Activated T-helper 1 cell treated with anti-CD3 and anti-CD28 coated beads, Interleukin-12 subunit alpha, Interleukin-12 subunit beta, Interleukin-2, Interleukin-4 antibody, amounts not matched to agents 30 ng/mL and 10 ng/mL and 1 ng/mL, durations not matched to agents 14 hours and 24 hours and 36 hours (primary cell): ENCODE measurements around the gene NSMCE1. TPM values are rescaled to one million over a fixed set of nuclear protein-coding genes. Genes with fewer than 3 reads are reported as not detected.

ENCODE experiments used
- DNase-seq: peaks from one replicate; pipeline ENCODE4 v3.0.0; 2021; ENCODE audit warnings: low spot score
- H3K27ac Mint-ChIP-seq: one replicate; pipeline ENCODE4 v1.8.0; 2021; ENCODE audit warnings: mild to moderate bottlenecking, mixed read lengths
- H3K27me3 Mint-ChIP-seq: one replicate; pipeline ENCODE4 v1.8.0; 2022; ENCODE audit warnings: mild to moderate bottlenecking, moderate library complexity, mixed read lengths; ENCODE audit not compliant: insufficient read depth
- H3K36me3 Mint-ChIP-seq: one replicate; pipeline ENCODE4 v1.8.0; 2021; ENCODE audit warnings: low read depth, mixed read lengths
- H3K4me1 Mint-ChIP-seq: one replicate; pipeline ENCODE4 v1.8.0; 2021; ENCODE audit warnings: low read depth, mixed read lengths
- H3K4me3 Mint-ChIP-seq: one replicate; pipeline ENCODE4 v1.8.0; 2021; ENCODE audit warnings: mild to moderate bottlenecking, moderate library complexity, mixed read lengths
- H3K9me3 Mint-ChIP-seq: one replicate; pipeline ENCODE4 v1.8.0; 2021; ENCODE audit warnings: mixed read lengths
- intact Hi-C: fragments of 100-400 bp; cut with micrococcal nuclease; formaldehyde crosslinking; loops from one replicate; pipeline ENCODE4 v1.15.1; 2024
- total RNA-seq: library from RNA; stranded (reverse); gene quantifications from 2 replicates; pipeline ENCODE4 v1.2.3, GENCODE V29; 2022

Gene NSMCE1
- total RNA-seq, 1 donor from 2014 or later, result 134 TPM

DNA sequence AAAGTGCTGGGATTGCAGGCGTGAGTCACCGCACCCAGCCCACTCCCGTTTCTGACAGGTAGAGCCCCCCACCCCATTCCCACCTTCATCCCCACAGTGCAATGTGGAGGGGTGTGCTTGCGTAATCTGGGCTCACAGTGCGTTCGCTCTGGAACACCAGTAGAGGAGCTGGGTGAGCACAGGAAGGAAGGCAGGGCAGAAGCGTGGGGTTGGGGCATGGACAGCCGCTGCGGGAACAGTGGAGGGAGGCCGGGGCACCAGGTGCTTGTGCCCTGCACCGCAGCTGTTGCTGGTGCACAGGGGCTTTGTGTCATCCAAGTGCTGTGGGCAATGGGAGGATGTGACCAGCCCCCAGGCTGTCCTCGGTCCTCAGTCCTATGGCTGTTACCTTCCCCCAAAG is 40.5 kb downstream of the NSMCE1 start:
- Mint-ChIP-seq H3K36me3 (peaks cover 35% of the 10 kb centered on the region), H3K9me3 (no peaks in the 10 kb centered on the region), H3K27ac (no peak overlapping the region), H3K27me3 (no peaks in the 10 kb centered on the region), H3K4me3 (no peak overlapping the region), H3K4me1 (peaks cover 37% of the 10 kb centered on the region)
- intact Hi-C loops, result no loop called here
- DNase-seq, result no peak

DNA sequence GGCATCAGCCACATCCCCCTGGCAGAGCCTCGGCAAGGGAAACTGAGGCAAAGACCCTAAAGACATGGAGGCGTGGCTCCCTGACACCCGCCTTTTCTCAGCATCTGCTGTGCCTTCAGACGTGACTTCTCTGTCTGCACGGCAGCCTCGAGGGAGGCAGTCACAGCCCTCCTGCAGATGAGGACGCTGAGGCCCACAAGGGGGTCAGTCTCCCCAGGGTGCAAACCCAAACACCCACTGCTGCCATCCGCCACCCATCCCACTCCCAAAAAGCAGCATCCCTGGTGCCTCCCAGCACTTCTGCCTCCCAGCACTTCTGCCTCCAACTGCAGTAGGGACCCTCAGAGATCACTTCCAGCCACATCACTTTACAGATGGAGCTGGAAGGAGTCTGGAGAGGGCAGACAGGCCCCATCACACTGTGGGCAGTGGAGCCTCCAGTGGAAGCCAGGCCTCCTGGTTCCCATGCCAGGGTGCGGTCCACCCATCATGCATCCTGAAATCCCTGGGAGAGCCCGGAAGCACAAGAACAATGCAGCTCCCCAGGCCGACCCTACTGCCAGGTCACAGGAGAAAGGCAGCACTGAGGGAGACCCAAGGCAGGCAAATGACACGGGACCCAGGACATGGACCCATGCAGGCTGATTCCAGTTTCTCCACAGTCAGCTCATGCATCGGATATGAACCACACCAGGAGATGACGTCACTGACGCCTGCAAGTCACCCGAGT is 41.4 kb downstream of the NSMCE1 start:
- Mint-ChIP-seq H3K4me3 (no peak overlapping the region), H3K27me3 (no peaks in the 10 kb centered on the region), H3K27ac (no peak overlapping the region), H3K9me3 (no peaks in the 10 kb centered on the region), H3K36me3 (peaks cover 30% of the 10 kb centered on the region), H3K4me1 (peaks cover 28% of the 10 kb centered on the region)
- no peak for DNase-seq
- intact Hi-C loops, result no loop called here

DNA sequence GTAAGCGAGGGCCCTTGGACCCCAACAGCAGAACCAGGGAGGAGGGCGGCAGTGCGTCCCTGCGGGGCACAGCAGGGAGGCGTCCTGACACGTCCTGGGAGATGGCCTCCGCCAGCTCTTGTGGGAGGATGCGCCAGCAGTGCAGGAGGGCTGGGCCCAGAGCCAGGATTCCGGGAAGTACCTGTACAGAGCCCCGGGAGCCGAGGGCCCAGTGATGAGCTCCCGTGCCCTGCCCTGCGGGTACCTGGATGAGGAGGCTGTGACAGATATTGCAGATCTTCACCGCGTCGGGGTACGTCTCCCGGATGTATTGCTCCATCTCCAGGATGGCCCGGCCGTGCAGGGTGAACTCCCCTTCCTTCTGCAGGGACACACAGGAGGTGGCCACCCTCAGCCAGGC is 42.1 kb downstream of the NSMCE1 start:
- H3K27ac Mint-ChIP-seq, result no peak overlapping the region
- intact Hi-C loops, result no loop called here
- H3K4me3 Mint-ChIP-seq, result no peak overlapping the region
- peaks cover 24% of the 10 kb centered on the region for H3K36me3 Mint-ChIP-seq
- no peak for DNase-seq
- H3K9me3 Mint-ChIP-seq, result no peaks in the 10 kb centered on the region
- peaks cover 22% of the 10 kb centered on the region for H3K4me1 Mint-ChIP-seq
- no peaks in the 10 kb centered on the region for H3K27me3 Mint-ChIP-seq

DNA sequence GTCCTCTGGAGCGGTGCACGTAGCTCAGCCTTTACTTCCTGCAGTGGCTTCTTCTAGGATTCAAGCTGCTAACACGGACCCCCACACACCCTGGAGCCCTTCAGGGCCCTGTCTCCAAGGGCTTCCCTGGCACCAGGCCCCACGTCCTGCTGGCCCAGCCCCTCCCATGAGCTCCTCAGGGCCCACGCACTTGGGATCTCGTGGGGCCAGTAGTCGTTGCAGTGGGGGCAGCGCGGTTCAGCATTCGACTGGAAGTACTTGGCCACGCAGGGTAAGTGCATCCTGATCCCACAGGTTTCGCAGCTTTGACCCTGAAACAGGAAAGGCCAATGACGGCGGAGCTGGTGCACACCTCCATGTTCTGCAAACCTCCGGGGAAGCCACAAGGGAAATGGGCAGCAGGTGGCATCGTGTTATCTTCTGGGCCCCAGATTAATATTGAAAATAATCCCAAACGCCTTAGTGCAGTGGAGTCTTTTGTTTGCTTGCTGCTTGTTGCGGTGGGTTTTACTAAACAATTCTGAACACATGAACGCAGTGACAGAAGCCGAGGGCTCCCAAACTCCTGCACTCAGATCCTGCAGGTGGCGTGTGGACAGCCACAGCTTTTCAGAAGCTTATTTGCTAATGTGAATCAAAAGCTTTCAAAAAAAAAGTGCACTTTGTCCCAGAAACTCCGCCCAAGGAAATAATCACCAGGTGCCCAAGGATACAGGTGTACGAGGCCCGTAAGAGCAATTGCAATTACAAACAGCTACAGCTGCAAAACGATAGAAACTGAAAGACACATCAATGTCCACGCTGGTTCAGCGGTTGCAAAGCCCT is 42.8 kb downstream of the NSMCE1 start:
- peaks cover 14% of the 10 kb centered on the region for H3K4me1 Mint-ChIP-seq
- H3K27ac Mint-ChIP-seq, result no peak overlapping the region
- no peaks in the 10 kb centered on the region for H3K27me3 Mint-ChIP-seq
- H3K36me3 Mint-ChIP-seq, result peaks cover 19% of the 10 kb centered on the region
- intact Hi-C loops, result no loop called here
- no peaks in the 10 kb centered on the region for H3K9me3 Mint-ChIP-seq
- DNase-seq, result no peak
- no peak overlapping the region for H3K4me3 Mint-ChIP-seq

DNA sequence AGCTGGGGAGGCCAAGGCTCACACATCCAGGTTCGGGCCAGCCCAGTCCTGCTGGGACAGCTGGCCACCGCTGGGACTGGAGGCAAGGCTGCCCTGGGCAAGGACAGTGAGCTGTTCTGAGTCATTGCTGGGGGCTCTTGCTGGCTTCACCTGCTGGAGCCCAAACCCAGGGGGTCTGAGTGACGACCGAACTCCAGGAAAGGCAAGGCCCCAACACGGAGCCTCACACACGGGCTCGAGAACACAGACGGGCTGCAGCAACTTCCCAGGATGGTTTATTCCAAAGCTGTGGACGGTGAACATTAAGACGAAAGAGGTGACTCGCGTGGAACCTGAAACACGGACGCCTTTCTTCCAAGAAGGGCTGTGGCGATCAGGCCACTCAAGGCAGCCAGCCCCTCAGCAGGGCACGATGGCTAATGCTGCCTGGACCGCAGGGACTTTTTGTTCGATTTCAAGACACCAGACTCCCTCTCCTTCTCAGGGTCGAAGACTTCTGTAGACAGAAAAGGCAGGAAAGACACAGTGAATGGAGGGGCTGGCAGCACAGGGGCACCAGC is 43.8 kb downstream of the NSMCE1 start:
- intact Hi-C loops, result no loop called here
- no peaks in the 10 kb centered on the region for H3K9me3 Mint-ChIP-seq
- no peak overlapping the region for H3K4me3 Mint-ChIP-seq

DNA sequence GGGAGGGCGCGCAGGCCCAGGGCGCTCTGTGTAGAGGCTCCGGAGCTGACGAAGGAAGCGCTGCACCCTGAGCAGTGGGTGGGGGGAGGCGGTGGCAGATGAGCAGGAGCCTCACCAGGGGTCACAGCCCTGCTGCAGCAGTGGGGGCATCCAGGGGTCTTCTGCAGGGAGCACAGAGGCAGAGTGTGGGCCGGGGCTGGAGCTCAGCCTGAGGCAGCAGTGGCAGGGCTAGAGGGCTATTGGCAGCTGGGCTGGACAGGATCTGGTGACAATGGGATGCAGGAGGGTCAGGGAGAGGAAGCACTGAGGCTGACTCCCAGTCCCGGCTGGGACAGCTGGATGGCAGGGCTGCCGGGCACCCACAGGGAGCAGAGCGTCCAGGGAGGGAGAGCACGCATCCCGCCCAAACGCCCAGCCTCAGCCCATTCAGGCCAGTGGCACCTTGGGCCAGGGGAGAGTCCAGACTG is 44.3 kb downstream of the NSMCE1 start:
- Mint-ChIP-seq H3K9me3 (no peaks in the 10 kb centered on the region), H3K27ac (no peak overlapping the region), H3K27me3 (no peaks in the 10 kb centered on the region), H3K4me1 (peaks cover 8% of the 10 kb centered on the region), H3K36me3 (peaks cover 15% of the 10 kb centered on the region), H3K4me3 (no peak overlapping the region)
- no peak for DNase-seq
- intact Hi-C loops, result no loop called here

More for the DNA sequence above, 43.8 kb downstream of the NSMCE1 start:
- H3K36me3 Mint-ChIP-seq, result peaks cover 15% of the 10 kb centered on the region
- DNase-seq, result no peak
- H3K27ac Mint-ChIP-seq, result no peak overlapping the region
- peaks cover 8% of the 10 kb centered on the region for H3K4me1 Mint-ChIP-seq
- H3K27me3 Mint-ChIP-seq, result no peaks in the 10 kb centered on the region

DNA sequence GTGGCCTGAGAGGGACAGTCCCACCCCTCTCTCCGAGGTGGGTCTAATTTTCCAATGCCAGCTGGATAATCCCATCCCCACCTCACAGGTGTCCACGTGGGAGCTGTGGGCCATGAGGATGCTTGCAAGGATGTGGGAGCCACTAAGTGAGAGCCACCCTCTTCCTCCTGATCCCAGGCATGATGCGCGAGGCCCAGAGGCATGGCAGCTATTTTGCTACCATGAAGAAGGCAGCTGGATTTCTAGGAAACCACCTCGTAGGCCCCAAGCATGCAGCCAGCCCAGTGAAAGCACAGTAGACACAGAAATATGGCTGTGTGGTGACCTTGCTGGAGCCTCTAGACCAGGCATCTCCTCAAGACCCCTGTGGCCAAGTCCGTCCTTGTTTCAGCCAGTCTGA is 44.9 kb downstream of the NSMCE1 start:
- DNase-seq, result no peak
- Mint-ChIP-seq H3K27me3 (no peaks in the 10 kb centered on the region), H3K36me3 (peaks cover 15% of the 10 kb centered on the region), H3K4me1 (peaks cover 8% of the 10 kb centered on the region), H3K27ac (no peak overlapping the region), H3K4me3 (no peak overlapping the region), H3K9me3 (no peaks in the 10 kb centered on the region)
- intact Hi-C loops, result no loop called here

DNA sequence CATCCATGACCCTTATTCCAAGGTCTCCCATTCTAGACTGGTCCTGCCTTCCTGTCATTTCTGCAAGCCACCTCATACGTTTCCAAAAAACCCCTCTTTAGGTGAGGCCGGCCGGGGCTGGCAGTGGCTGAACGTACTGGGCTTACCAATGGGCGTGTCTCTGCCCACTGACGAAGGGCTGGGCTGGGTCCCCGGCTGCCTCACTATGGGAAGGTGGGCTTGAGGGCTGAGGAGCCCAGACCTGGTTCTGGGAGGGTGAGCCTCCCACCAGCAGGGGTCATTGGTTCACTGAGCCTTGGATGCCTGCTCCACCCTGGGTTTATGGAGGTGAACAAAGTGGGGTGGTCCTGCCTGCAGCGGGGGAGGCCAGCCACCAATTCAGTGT is 45.4 kb downstream of the NSMCE1 start:
- H3K36me3 Mint-ChIP-seq, result peaks cover 15% of the 10 kb centered on the region
- H3K27me3 Mint-ChIP-seq, result no peaks in the 10 kb centered on the region
- H3K9me3 Mint-ChIP-seq, result no peaks in the 10 kb centered on the region
- no peak overlapping the region for H3K4me3 Mint-ChIP-seq
- intact Hi-C loops, result no loop called here
- H3K27ac Mint-ChIP-seq, result no peak overlapping the region
- no peak for DNase-seq
- H3K4me1 Mint-ChIP-seq, result peaks cover 8% of the 10 kb centered on the region

DNA sequence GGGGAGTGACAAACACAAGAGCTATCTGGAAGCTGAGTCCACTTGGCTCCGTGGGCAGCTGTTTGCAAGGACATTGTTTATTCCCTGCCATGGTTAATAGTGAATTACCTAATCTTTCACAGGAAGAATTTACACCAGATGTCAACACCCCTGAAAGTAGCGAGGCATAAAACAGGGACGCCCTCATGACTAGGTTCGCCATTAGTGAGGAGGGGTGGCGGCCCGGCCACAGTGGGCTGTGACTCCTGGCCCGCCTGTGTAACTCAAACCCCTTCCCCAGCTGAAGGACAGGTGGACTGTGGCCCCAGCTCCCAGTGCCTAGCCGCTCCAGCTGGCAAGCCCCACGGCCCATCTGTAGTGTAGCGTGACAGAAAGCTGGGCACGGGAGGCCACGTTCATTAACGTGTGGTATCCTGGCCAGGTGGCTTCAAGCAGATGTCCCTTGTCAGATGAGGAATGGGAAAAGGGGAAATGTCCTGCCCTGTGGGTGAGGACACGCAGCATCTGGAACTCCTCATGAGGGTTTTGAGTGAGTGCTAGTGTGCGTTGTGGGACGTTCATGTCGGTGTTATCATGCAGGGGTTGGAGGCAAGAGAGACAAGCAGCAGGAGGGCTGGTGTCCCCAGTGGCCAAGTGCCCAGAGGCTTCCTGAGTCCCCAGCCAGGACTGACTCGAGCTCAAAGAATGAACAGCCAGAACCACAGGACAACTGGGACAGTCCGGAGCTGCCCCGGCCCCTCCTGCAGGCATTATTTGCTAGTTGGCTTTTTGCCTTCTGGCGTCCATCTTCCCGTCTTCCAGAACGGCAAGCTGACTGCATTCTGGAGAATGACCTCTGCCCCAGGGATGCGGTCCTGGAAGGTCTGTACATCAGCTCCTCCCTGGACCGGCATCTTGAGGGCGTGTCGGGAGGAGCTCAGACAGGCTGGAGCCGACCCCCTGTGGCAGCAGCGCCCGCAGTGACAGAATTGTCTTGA is 46.0 kb downstream of the NSMCE1 start:
- DNase-seq, result no peak
- Mint-ChIP-seq H3K9me3 (no peaks in the 10 kb centered on the region), H3K27ac (peak overlapping the region; percentile 29), H3K36me3 (peaks cover 15% of the 10 kb centered on the region), H3K4me3 (no peak overlapping the region), H3K27me3 (no peaks in the 10 kb centered on the region), H3K4me1 (peaks cover 8% of the 10 kb centered on the region)
- intact Hi-C loops, result no loop called here

DNA sequence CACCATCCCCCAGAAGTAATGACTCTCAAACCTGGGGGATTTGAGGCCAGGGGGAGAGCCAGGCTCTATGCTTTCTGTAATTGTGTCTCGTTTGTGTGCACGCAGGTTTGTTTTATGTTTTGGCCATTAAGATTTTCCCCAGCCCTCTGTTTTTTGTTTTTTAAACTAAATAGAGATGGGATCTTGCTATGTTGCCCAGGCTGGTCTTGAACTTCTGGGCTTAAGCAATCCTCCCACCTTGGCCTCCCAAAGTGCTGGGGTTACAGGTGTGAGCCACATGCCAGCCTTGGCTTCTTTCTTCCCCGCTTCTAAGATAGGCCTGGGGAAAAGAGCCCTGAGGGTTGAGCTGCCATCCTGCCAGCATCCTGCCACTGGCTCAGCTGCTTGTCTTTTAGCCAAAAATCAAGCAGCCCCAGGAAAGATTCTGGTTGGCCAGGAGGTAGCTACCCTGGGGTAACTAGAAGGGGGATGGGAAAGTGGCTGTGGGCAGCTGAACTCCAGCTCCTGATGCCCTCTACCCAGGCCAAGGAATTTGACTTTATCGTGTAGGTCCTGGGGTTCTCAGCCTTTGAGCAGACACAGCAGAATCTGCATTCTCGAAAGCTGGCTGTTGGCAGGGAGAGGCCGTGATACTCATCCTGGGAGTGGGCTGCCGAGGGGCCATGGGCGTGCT is 46.9 kb downstream of the NSMCE1 start:
- DNase-seq, result no peak
- peaks cover 8% of the 10 kb centered on the region for H3K4me1 Mint-ChIP-seq
- peak overlapping the region; percentile 29 for H3K27ac Mint-ChIP-seq
- no peaks in the 10 kb centered on the region for H3K9me3 Mint-ChIP-seq
- intact Hi-C loops, result no loop called here
- no peaks in the 10 kb centered on the region for H3K27me3 Mint-ChIP-seq
- H3K4me3 Mint-ChIP-seq, result no peak overlapping the region
- peaks cover 10% of the 10 kb centered on the region for H3K36me3 Mint-ChIP-seq

DNA sequence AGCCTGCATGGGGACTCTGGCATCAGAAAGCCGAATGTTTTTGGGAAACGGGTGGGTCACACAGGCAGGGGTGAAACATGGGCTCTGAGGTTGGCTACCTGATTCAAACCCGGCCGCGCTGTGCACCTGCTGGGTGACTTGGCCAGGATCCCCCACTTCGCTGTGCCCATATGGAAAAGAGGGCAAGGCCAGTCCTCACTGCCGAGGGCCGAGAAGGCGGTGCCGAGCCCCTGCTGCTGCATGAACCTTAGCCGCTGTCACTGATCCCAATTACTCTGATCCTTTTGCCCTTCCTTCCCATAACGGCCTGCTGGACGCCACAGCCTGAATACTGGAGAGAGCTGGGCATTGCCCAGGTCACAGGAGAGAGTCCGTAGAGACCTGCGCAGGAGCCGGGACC is 47.6 kb downstream of the NSMCE1 start:
- intact Hi-C loops, result no loop called here
- Mint-ChIP-seq H3K4me1 (peaks cover 5% of the 10 kb centered on the region), H3K4me3 (no peak overlapping the region), H3K9me3 (no peaks in the 10 kb centered on the region), H3K36me3 (peaks cover 6% of the 10 kb centered on the region), H3K27me3 (no peaks in the 10 kb centered on the region), H3K27ac (no peak overlapping the region)
- DNase-seq, result no peak

DNA sequence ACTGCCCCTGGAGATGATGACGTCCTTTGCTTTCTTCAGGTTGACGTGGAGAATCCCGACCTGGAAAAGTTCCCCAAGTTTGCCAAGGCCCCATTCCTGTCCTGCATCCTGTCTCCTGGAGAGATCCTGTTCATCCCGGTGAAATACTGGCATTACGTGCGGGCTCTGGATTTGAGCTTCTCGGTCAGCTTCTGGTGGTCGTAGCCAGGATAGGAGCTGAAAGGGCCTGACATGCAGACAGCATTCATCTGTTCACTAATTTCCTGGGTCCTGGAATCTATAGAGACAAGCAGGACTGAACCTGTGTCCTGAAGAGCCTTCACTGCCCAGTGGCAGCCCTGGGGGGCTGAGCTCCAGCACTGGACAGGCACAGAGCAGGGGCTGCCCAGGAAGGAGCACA is 48.0 kb downstream of the NSMCE1 start:
- intact Hi-C loops, result no loop called here
- no peak overlapping the region for H3K27ac Mint-ChIP-seq
- H3K4me1 Mint-ChIP-seq, result peaks cover under 1% of the 10 kb centered on the region
- H3K27me3 Mint-ChIP-seq, result no peaks in the 10 kb centered on the region
- H3K9me3 Mint-ChIP-seq, result no peaks in the 10 kb centered on the region
- no peak overlapping the region for H3K4me3 Mint-ChIP-seq
- peaks cover 4% of the 10 kb centered on the region for H3K36me3 Mint-ChIP-seq
- no peak for DNase-seq
